ENCODE data around the gene KIF12.

DNA sequence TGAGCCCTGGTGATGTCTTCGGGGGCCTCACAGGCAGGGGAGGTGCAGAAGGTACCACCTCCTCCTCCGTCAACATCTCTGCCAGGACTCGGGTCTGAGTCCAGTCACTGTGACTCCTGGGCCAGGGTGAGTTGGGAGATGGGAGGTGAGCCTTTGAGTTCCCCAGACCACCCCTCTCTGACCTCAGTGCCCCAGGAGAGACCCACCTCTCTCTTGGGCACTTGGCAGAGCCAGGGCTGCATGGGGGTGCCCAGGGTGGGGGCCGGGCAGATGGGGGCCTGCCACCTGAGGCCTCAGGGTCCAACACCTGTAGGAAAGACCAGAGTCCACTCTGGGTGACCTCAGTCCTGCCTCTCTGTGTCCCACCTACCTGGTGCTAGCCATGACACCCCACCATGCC, 6.8 kb downstream of the KIF12 start:
- TF ChIP-seq CTCF (conservative IDR thresholded peaks at IDR 0.05 in 1 of 2, IDR thresholded peaks at IDR 0.05 in 1 of 2; ENCODE audit: extremely low read depth in 1 of 2, insufficient read depth in 1 of 2, low read depth in 1 of 2, low read length in 2 of 2) (no peak), EZH2 (IDR thresholded peaks at IDR 0.05; ENCODE audit: borderline replicate concordance, low read length) (no peak)

Data from mammary epithelial cell (primary cell).